ENCODE measurements around the gene TLK2.
"Not testable (repeated sequence)": the region's sequence is repeated elsewhere in the genome, so short reads cannot be mapped to it uniquely, and the experiment has no call there.

TLK2 gene

DNA sequence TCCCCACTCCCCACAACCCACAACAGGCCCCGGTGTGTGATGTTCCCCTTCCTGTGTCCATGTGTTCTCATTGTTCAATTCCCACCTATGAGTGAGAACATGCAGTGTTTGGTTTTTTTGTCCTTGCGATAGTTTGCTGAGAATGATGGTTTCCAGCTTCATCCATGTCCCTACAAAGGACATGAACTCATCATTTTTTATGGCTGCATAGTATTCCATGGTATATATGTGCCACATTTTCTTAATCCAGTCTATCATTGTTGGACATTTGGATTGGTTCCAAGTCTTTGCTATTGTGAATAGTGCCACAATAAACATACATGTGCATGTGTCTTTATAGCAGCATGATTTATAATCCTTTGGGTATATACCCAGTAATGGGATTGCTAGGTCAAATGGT, 82.3 kb downstream of the TLK2 start:
- DNase-seq (ENCODE audit: low spot score), result not testable (repeated sequence)

DNA sequence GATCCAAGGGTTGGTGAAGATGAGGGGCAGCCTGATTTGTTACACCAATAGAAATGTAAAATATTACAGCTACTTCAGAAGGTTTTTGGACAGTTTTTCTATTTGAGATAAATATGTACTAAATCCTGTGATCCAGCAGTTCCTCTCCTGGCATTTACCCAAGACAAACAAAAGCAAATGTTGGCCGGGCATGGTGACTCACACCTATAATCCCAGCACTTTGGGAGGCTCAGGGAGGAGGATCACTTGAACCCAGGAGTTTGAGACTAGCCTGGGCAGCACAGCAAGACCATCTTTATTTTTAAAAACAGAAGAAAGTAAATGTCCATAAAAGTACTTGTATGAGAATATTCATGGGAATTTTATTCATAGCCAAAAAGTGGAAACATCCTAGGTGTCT, 84.0 kb downstream of the TLK2 start:
- DNase-seq (ENCODE audit: low spot score), result no peak

DNA sequence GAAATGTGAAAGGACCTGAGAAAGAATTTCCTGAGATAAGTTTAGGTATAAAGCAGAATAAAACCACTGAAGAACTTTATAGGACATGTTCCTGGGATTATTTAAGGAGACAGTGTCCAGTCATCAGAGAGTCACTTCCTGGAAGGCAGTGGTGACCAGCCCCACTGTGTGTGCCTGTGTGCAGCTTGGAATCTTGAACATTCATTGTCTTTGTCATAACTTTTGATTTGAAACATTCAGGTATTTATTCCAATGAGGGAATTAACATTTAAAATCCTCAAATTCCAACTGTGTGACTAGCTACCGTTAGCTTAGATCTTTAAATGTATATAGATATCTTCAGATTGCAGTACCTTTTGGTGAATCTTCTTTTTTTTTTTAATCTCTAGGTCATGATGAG, 87.2 kb downstream of the TLK2 start:
- DNase-seq (ENCODE audit: low spot score), result no peak

- DNase-seq (ENCODE audit: low spot score), result no peak
Observed at GRCh38 chr17:62566996-62567578, 88.5 kb downstream of the TLK2 start.

DNA sequence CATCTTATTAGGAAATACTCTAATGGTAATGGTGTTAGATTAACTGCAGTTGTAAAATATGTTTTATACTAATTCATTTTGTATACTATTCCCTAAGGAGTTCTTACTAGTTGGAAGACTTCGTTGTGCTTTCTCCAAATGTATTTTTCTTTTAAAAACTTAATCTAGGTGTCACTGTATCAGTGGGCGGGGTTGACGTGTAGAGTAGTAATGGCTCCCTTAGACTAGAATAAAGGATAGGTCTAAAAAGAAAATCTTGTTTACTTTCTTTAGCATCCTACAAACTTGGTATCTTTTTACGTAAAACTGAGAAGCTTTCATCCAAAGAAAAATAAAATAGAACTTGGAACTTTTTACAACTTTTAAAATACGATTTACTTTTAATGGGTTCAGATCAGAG, 93.9 kb downstream of the TLK2 start:
- no peak for DNase-seq (ENCODE audit: low spot score)

DNA sequence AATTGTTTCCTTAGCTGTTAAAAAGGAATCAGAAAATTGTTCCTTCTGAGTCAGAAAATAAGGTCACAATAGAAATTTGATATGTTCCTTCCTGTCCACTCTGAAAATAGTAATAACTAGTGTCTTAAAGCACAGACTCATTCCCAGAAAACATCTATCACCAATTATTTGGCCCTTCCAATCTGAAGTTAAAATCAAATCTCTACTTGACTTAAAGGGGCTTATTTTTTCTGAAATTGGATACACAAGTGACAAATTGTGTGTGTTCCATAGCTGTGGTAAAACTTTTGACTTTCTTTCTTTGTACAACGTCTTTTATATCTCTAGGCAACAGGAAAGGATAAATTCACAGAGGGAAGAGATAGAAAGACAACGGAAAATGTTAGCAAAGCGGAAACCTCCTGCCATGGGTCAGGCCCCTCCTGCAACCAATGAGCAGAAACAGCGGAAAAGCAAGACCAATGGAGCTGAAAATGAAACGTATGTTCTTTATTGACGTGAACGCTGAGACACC, 94.3 kb downstream of the TLK2 start:
- no peak for DNase-seq (ENCODE audit: low spot score)

DNA sequence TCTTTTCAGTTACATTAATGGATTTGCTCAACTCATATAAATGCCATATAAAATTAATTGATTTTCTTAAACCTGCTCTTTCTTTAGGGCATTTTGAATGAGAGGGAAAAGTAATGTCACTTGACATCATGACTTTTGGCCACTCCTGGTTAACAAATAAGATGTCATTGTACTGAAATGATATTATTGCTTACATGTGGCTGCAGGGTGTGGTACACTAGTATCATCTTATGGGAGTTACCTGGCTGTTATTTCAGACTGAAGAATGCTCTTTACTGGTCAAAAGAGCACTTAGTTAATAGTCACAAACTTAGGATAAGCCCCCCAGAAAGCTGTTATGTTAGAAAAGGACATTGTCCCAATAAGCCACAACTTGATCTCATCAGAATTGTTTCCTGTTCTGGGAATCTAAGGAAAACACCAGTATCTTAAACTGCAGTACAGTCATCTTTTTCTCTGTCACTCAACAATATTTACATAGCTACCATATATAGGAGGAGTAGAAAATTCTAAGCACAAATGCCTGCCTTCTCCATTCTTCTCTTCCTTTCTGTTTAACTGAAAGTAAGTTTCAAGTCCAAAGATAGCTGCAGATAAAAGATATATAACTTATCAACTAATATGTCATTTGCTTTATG, 95.0 kb downstream of the TLK2 start:
- no peak for DNase-seq (ENCODE audit: low spot score)

DNA sequence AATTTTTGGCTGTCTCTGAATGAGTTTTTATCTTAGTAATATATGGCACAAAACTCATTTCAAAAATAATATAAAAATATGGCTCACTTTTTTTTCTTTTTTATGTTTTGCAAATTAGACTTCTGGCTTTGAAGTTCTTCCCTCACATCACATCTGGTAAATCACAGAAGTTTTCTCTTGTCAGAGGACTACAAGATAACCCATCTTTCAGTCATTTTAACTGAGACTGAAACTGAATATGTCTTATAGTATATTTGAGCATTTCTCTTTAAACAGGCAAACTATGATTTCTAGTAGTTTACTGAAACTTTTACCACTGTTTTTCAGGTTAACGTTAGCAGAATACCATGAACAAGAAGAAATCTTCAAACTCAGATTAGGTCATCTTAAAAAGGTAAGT, 97.8 kb downstream of the TLK2 start:
- DNase-seq (ENCODE audit: low spot score), result no peak

DNA sequence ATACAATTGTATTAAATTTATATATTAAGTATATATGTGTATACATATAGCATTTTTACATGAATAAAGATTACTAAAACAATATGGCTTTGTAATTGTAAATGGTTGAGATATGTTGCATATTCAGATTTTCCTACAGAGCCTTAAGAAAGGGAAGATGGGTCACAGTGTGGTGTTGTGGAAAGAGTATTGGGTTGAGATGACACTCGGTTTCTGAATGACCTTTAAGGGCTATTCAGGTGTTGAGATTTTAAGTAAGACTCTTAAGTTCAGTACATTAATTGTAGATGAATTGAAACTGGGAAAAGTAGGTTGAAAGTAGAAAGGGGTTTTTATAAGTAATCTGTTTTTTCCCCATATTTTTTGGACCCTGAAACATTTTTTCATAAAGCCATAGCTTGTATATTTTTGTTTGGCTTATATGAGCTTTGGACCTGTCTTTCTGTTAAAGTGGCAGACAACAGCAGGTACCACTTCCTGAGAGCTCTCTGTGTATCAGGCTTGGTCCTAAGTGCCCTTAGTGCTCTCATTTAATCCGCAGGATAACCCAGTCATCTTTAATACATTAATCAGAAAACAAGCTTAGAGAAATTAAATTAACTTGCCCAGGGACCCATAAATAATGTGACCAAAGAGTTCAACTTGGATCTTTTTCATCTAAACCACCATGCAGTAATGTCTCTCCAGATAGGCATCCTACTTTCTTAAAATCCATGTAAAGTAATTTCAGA, 100.3 kb downstream of the TLK2 start:
- no peak for DNase-seq (ENCODE audit: low spot score)

GRCh38 chr17:62580947-62581346, 102.3 kb downstream of the TLK2 start:
- no peak for DNase-seq (ENCODE audit: low spot score)

- DNase-seq (ENCODE audit: low spot score), result no peak
Observed at GRCh38 chr17:62581764-62582163, 103.1 kb downstream of the TLK2 start.

GRCh38 chr17:62587554-62587953, 108.9 kb downstream of the TLK2 start:
- no peak for DNase-seq (ENCODE audit: low spot score)

- DNase-seq (ENCODE audit: low spot score), result no peak
Observed at GRCh38 chr17:62588109-62588508, 109.5 kb downstream of the TLK2 start.

DNA sequence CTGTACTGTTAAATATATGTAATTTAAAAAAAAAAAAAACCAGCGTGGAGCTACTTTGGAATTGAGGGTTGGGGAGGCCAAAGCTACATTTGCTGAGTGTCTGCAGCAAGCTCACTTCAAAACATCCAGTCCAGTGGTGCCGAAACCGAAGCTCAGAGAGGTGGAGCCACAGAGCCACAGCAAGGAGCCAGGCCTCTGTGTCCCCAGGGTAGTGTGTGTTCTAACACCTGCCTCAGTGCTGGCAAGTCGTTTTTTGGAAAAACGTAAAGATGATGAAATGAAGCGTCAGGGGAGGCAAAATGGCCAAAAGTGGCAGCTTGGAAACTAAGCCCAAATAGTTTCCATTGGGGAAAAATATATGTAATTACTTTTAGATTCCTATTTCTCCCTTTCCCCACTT, 112.7 kb downstream of the TLK2 start:
- DNase-seq (ENCODE audit: low spot score), result no peak

- not testable (repeated sequence) for DNase-seq (ENCODE audit: low spot score)
Observed at GRCh38 chr17:62591822-62592221, 113.2 kb downstream of the TLK2 start.

DNA sequence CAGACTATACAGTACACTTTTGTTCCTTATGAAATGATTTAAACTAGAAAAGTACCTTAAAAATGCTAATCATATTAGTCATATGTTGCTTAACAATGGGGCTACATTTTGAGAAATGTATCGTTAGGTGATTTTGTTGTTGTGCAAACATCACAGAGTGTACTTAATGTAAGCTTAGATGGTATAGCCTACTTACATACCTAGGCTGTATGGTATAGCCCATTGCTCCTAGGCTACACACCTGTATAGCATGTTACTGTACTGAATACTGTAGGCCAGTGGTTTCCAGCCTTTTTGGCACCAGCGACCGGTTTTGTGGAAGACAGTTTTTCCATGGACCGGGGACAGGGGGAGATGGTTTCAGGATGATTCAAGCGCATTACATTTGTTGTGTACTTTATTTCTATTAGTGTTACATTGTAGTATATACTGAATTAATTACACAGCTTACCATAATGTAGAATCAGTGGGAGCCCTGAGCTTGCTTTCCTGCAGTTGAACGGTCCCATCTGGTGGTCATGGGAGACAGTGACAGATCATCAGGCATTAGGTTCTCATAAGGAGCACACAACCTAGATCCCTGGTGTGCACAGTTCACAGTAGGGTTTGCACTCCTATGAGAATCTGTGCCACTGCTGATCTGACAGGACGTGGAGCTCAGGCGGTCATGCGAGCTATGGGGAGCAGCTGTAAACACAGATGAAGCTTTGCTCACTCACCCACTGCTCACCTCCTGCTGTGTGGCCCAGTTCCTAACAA, 113.9 kb downstream of the TLK2 start:
- no peak for DNase-seq (ENCODE audit: low spot score)

DNA sequence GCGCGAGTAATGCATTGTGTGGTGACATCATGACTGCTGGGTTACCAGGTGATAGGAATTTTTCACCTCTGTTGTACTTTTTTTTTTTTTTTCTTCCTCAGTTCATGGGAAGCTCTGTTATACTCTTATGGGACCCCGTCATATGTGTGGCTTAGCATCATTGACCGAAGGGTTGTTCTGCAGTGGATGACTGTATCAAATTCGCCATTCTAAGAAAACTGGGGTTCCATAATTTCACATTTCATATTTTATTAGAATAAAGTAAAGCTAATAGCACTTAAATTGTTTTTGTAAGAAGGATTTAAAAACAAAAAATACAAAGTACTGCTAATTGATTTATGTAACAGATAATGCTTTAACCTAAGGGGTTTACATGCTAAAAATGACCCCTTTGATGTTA, 116.9 kb downstream of the TLK2 start:
- DNase-seq (ENCODE audit: low spot score), result no peak

- no peak for DNase-seq (ENCODE audit: low spot score)
Observed at GRCh38 chr17:62596662-62597061, 118.0 kb downstream of the TLK2 start.

GRCh38 chr17:62597150-62597549, 118.5 kb downstream of the TLK2 start:
- no peak for DNase-seq (ENCODE audit: low spot score)

GRCh38 chr17:62597920-62598319, 119.3 kb downstream of the TLK2 start:
- no peak for DNase-seq (ENCODE audit: low spot score)

DNA sequence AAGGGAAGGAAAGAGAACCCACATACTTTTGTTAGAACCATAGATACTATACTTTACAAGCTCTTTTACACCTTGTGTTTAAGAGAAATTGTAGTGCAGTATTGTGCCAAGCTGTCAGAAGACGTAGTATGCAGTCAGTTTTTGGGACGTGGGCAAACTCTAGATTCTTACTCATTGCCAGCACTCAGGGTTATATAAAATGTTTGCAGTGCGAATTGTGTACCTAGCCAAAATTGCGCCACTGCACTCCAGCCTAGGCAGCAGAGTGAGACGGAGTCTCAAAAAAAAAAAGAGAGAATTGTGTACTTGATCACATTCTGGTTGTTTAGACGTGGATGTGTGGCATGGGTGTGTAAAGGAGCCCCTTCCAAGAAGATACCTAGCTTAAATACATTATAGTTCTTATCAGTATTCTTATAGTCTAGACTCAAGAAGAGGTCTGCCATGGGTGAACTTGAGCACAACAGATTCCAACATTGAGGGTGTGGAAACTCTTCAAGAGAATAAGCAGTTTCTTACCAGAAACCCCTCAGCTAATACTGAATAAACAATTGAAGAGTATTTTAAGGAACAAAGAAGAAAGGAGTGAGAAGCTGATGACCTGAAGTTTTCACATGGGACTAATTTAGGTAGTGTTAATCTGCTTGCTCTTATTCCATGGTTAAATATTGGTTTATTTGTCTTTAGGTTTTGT, 121.5 kb downstream of the TLK2 start:
- DNase-seq (ENCODE audit: low spot score), result no peak

GRCh38 chr17:62600805-62601204, 122.2 kb downstream of the TLK2 start:
- no peak for DNase-seq (ENCODE audit: low spot score)
